ENCODE data around the gene CTNNAL1.

Gene CTNNAL1

DNA sequence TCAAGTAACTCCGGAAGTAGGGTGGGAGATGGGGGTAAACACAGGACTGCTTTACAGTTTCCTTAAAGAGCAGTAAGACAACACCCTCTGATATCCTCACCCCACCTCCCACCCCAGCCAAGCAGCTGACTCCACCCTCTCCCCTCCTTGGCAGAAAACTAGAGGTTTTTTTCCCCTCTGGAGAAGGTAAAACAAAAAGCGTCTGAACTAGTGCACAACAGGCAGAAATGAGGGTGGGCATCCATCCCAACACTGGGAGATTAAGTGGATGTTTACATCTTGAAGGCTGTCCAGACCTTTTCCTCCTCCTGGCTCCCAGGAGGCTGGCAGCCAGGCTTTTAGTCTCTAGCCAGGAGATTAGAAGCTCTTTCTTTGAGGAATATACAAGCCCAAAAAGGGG, 13.9 kb upstream of the CTNNAL1 start:
- DNase-seq, result no peak

DNA sequence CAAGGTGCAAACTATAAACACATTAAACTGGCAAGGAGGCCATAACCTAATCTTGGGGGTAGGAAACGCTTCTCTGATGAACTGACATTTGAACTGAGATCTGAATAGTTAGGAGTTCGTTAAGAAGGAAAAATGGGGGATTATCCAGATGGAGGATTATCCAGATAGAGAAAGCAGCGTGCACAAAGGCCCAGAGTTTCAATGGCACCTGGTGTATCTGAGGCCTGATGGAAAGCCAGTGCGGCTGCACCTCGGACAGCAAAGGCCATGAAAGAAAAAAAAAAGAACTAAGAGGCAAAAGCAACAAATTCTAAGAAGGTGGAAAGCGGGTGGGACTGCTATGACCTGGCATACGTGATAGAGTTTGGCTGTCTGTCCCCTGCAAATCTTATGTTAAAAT, 13.0 kb upstream of the CTNNAL1 start:
- no peak for DNase-seq

DNA sequence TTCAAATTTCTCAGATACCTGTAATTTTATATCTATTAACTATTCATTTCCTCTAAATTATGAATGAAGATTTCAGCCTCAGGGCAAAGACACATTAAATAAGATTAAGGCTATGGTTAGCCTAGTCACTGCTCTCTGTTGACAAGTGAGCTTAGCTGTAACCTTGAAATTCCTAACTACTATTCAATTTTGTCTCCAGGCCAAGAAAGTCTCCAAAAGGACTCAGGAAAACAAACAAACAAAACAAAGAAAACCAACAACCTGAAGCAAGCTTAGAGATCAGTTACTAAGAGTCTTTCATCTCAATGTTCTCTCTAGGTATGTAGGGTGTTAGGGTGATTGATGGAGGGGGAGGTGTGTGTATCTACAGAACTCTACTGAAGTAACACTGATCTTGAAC, 9.6 kb upstream of the CTNNAL1 start:
- DNase-seq, result no peak

DNA sequence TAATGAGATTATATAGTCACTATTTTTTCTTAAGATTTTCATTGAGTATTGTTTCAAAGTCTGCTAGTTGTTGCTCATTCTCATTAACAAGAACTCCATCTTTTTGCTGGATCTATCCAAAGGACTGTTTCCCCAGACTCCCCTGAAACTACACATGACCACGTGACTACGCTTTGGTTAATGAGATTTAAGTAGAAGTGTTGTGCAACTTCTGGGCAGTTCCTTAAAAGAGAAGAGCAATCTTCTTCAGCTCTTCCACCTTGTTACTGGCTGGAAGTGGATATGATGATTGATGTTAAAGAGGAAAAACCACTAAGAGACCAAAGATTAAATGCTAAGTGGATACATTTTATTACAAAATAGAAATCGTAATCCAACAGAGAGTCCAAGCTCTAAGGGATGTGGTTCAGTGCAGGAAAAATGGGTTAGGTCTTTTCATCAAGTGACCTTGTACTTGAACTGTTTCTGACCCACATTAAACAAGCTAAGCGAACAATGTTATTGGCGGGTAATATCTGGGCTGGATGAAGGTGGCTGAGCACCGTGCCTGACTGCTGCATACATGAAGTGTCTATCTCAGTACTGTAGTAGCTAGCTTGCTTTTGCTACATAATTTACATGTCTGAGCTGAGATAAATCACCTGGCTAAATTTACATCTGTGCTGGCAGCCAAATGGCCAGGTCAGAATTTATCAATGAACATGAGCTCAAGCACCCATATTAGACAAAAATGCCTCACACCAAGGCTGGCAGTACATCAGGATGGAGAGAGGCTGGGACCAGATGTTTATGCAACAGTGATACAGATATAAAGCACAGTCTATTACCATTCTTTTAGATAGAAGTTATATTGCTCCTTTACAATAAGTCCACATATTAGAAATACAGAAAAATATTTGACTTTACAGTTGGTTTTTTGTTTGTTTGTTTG, 7.5 kb upstream of the CTNNAL1 start:
- DNase-seq, result no peak

DNA sequence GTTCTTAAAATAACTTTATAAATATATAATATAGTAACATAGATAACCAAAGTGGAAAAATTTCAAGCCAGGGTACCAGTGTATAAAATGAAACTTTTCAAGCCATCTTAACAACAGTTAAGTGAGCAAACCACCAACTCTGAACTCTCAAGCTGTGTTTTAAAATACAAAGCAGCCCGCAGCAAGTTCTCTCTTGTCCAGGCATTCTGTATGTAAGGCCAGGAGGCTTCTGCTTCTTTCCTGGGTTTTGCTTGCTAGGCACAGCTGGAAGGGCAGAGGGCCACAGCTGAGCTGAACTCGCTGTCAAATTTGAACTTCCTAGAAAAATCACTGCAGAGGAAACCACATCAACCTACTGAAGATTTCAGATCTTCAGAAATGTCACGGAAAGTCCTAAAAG, 6.8 kb upstream of the CTNNAL1 start:
- no peak for DNase-seq

DNA sequence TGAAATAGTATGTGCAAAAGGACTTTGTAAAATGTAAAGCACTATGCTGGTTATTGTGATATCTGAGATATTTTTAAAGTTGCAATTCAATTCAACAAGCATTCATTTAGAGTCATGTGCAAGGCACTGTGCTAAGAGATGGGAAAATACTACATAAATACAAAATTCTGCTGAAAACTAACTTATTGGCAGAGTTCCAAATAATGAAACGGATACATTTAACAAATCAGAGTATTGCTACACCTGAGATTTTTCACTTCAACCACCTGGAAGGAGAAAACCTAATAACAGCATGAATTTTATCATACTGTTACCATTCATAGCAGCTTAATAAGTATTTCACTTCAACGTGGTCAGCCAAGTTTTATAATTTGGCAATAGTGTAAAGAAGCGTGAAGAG, 6.1 kb upstream of the CTNNAL1 start:
- DNase-seq, result no peak

DNA sequence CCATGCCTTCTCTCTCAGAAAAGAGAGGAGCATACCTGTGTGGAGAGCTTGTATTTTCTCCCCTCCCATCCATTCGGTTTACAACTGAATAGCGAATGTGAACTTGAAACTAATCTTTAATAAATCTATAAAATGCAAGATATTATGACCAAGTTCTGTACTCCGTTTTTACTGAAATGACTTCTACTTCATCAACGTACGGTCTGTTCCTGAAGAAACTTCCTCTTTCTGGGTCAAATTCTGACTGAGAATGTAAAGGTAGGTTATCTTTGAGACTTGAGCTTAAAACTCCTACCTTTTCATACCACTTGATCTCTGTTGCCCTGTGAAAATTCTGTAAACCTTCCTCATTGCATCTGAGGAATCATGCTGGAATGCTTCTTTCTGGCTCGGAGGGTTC, 4.2 kb upstream of the CTNNAL1 start:
- no peak for DNase-seq

DNA sequence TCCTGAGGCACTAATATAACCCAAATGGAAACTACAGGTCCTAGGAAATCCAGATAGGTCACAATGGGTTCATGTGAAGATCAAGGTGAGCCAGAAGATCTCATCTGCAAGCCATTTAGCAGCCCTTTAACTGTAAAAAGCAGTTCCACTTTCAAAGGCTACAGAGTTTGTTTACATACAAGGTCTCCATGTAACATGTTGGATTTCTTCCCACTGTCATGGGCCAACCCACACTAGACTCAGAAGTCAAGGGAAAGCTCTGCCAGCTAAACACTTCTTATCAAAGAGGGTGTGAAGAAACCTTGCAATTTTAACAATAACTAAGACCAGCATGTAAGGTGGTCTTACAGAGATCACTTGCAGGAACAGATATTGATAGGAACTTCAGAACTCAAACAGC, 3.8 kb upstream of the CTNNAL1 start:
- DNase-seq, result no peak

DNA sequence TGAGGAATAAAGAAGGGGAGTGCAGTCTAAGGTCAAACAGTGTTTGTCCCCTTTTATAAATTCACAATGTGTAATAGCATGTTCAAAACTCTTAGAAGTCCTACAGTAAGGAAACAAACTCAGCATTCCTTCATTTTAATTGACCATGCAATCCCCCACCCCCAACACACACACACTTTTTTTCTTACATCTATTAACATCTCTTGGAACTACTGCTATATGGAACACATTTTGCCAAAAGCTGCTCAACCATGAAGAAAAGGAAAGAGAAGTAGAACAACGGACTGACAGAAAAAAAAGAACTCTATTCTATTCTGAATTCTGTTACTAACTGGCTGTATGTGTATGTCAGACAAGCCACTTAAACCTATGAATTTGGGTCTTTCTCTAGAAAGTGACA, 2.8 kb upstream of the CTNNAL1 start:
- DNase-seq, result no peak

DNA sequence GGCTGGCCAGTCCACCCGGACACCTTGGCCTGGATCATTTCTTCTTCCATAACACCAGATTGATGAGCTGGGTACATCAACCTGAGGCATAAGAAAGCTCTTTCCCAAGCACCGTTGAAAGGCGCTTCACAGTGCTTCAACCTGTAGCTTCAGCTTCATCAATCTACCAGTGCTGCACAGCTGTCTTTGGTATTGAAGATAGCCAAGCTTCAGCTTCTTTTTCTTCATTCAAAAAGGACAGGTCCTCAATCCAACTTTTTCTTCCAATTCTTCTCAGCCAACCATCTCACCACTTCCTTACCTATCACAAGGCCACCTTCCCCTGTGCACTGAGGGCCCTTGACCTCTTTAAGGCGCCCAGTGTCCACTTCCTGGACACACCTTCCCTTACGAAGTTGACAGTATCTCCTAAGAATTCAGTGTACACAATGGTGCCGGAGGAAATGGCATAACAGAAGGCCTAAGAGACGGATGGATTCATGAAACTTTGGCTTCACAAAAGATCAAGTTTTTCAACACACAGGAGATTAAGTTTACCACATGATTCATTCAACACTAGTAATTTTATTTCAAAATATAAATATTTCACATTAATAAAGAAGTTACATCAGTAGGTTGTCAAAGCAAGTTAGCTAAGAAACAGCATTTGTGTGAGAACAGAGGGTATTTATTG, 1.4 kb upstream of the CTNNAL1 start:
- no peak for DNase-seq

DNA sequence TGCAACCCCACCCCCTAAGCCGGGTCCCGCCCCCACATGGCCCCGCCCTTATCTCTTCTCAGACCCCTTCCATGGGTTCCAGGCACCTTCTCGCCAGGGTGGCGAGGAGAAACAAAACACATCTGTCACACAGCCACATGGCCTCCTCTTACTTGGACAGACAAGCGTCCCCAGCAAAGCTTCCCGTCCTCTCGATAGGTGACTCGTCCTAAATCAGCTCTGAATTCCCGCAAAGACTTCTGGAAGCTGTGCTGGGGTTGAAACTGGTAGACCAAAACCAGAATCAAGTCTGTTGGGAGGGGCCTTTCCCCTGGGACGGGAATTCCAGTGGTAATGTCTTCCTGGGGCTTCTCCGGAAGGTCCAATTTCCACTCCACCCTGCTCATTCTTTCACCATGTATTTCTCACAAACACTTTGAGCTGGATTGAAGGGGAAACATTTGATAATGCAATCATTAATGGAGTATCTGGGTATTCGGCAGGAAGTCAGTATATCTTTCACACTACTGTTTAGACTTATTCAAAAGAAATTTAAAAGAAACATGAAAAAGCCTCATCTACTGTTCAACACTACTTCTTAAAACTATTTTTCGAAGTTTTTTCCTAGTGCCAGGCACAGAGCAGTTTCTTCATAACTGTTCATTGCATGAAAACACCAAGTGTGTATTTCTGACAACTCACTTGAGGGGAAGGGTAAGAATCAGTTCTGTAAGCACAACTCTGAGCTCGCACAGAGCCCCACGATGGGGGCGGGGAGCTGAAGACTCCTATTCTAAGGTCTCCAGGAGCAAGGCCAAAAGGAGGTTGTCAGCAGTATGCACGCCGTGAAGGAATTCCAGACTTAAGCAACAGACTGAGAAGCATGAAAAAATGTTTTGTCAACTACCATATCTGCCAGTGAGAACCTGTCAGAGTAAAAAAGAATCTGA, 644 bp upstream of the CTNNAL1 start:
- DNase-seq, result no peak

DNA sequence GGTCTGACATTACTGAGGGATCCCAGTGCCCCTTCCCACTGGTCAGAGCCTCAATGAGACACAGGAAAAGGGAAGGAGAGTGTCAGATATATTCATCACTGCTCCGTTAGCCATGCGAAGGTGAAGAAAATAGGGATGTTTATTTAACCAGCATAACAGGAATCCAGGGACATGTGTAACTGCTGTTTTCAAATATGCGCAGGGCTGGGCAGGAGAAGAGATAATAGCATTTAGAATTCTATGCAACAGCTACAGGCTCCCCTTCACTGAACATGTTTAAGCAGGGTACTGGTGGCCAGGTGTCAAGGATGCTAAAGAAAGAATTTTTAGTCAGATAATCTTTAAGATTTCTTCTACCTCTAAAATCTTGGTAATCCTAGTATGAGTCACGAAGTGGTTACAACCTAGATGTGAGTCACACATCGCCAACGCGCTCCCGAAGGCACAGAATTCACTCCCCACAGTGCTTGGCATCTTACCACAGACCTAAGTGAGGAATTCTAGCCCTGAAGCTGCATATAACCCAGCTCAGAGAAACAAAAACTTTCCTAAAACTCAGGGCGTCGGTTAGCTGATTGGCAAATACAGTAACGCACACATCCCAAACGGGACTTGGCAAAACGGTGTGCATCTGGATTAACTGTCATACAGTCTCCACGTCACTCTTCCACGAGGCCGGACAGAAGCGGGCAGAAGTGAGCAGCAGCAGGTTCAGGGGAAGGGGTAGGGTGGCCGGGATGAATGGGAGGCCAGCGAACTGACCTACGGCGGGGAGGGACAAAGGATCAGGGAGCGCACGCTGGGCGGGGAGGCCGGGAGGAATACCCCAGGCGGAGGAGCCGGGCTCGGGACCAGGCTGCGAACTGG, 1.1 kb downstream of the CTNNAL1 start:
- no peak for DNase-seq

DNA sequence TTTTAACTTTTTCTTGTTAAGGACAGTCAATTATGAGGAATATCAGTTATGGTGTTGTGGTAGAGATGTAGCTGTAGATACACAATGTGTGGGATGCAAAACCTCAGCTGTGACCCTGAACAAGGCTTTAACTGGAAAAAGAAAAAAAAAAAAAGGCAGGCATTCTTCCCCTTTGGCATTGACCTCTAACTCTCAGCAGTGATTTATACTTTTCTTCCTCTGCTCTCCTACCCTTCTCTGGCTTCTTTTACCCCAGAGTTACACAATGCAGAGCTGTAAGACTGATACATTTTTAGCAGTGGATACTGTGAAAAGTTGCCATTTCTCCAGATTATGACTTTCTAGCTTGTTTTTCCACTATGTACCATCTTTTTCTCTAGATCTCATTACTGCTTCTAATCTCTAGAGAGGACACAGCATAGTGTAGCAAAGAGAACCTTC, 2.0 kb downstream of the CTNNAL1 start:
- DNase-seq, result no peak

DNA sequence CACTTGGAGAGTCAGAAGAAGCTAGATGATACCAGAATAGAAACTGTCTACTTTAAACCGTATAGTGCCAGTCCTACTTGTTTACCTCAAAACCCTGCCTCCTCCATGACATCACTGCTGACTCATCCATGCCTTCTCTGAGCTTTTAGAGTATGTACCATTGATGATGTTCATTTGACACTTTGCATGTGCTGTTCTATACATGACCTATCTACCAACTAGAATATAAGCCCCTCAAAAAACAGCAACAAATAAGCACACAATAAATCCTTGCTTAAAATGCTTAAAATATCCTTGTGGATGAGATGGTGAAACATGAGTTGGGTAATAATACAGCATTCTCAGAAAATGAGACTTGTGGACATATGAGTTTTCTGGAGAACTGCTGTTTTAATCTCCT, 2.6 kb downstream of the CTNNAL1 start:
- no peak for DNase-seq

DNA sequence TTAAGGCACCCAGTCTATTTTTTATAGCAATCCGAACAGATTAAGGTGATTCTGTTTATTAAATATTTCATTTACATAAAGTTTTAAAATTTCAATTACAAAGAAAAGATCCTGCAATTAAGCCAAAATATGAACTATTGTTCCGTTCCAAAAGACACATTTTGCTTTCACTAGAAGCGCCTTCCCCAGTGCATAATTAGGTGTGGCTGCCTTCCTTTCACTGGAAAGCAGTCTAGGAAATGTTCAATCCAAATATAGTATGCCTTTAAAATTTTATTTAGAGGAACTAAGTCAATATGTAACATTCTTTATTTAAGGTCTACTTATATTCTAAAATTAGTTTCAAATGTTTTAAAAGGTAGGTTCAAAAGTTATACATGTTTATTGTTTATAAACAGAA, 7.6 kb downstream of the CTNNAL1 start:
- no peak for DNase-seq

DNA sequence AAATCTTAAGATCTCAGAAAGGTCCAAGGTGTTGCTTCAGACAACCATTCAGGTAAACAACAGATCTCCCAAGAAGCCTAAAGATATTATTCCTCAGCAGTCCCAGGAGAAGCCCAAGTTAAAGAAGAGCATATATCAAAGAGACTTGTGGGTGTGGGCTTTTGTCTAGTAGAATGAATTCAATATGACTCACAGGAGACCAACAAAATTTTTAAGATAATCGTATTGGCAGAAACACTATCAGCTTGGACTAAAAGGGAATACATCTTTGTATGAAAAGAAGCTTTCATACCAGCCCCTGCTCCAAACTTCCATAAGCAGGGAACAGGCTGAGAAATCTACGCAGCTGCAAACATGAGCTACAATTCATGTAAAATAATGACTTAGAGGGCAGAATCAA, 10.2 kb downstream of the CTNNAL1 start:
- DNase-seq, result no peak

DNA sequence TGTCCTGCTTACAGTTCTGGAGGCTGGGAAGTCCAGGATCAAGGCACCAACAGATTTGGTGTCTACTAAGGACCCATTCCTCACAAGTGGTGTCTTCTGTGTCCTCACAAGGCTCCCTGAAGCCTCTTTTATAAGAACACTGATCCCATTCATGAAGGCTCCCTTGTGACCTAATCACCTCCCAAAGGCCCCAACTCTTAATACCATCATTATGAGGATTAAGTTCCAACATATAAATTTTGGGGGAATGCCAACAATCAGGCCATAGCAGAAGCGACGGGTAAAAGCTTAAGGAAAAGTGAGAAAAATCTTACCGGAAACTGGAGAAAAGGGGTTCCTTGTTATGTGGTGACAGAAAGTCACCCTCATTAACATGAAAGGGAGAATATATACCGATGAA, 11.2 kb downstream of the CTNNAL1 start:
- no peak for DNase-seq

DNA sequence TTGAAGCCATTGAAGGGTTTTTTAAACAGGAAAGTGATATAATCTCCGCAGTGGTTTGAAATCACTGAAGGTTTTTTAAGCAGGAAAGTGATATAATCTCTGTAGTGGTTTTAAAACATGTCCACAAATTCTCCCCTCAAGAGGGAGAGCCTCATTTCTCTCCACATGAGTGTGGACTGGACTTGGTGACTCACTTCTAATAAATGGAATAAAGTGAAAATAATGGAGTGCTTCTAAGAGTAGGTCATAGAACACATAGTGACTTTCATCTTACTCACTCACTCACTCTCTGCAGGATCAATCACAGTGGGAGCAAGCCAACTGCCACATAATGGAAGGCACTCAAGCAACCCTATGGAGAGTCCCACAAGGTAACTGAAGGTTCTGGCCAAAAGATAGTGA, 12.0 kb downstream of the CTNNAL1 start:
- no peak for DNase-seq

DNA sequence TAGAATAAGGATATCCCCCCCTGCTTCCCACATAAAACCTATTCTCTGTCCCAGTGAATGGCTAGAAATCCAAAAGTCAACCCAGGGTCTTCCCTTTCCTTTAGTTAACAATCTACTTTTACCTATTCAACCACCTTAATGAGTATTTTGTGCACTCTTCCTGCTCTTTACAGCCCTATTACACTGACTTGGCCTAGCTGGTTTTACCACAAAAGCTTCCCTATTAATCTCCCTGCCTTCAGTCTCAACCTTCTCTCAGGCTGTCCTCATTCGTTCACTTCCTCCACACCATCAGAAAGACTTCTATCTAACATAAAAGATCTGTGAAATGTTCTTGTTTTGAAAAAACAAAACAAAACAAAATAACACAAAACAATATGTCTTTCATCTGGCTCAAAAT, 16.2 kb downstream of the CTNNAL1 start:
- no peak for DNase-seq

DNA sequence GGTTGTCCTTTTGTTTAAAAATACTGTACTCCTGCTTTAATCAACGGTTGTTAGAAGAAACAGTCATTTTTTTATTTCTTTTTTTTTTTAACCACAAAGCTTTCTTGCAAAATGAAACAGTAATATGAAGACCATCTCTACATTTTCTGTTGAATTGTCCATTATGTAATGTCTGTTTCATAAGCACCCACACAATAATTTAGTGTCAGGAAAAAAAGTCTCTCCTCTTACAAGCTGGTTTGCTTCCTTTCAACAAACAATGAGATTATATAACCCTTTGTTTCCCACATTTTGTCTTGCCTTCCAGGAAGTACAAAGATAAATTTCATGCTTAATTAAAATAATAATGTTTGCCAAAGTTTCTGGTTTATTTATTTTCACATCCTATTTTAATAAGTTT, 16.7 kb downstream of the CTNNAL1 start:
- no peak for DNase-seq

DNA sequence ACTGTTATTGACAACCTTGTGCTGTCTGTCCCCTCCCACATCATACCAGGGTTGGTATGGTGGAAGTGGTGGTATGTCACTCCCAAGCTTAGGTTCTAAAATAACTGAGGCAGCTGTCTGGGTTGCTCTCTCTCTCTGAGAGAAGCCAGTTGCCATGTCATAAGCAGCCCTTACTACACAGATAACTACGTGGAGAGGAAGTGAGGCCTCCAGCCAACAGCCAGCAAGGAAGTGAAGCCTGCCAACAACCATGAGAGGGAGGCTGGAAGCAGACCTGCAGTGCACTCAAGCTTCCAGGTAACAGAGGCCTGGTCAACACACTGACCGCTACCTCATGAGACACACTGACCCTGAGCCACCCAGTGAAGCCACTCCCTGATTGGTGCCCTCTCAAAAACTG, 18.6 kb downstream of the CTNNAL1 start:
- DNase-seq, result no peak

DNA sequence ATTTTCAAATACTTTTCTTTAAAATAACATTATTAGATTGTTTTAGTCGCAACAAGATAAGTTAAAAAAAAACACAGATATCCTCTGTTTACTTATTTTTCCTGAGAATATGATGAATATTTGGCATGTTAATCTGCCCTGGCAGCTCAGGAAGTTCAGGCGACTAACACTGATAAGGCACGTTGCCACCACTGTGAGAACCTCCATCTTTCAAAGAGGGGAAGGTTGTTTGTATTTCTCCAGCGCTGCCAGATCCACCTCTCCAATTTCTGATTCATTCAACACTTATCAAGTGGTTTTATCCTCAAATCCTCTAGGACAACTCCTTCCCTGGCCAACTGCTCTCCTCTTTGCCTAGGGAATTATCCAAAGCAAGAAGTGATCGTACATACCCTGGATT, 21.8 kb downstream of the CTNNAL1 start:
- DNase-seq, result no peak

Data from NCI-H1048 (cell line).